G401 (cell line): ENCODE measurements around the gene TEX14. TPM values are rescaled to one million over a fixed set of nuclear protein-coding genes. Genes with fewer than 3 reads are reported as not detected.
"Not testable (repeated sequence)": the region's sequence is repeated elsewhere in the genome, so short reads cannot be mapped to it uniquely, and the experiment has no call there.

Source experiments
- DNase-seq: peaks from one replicate; pipeline ENCODE4 v3.0.0-alpha.2; 2015; ENCODE audit warnings: low spot score
- in situ Hi-C: cut with HindIII; loops from 2 replicates; pipeline ENCODE4 v1.10.0; 2016; ENCODE audit warnings: low sequenced_read_pairs, mixed read lengths
- total RNA-seq: library from RNA; depleted of rRNA; stranded (reverse); fragments of >200 nt; shearing (Covaris generic); gene quantifications from 2 replicates; pipeline ENCODE4 v1.2.3, GENCODE V29; 2014

The TEX14 gene
- total RNA-seq, 1 experiment from 2014 or later: not detected

DNA sequence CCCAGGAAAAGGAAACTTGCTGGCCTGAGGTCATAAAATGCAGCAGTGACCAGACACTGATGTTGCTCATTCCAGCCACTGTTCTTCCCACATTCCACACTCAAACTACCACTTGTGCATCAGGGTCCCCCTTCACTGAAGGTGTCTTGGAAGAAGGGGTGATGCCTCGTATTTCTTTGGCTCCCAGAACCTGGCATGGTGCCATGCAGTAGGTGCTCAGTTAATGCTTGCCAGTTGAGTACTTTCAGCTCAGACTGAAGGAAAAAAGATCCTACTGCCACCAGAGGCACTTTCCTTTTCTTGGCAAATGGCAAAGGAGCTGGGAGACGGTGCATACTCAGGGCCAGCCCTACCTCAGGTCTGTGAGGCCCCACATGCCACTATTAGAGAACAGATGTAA is 73.5 kb downstream of the TEX14 start:
- no peak for DNase-seq
- in situ Hi-C loops: no loop called here

DNA sequence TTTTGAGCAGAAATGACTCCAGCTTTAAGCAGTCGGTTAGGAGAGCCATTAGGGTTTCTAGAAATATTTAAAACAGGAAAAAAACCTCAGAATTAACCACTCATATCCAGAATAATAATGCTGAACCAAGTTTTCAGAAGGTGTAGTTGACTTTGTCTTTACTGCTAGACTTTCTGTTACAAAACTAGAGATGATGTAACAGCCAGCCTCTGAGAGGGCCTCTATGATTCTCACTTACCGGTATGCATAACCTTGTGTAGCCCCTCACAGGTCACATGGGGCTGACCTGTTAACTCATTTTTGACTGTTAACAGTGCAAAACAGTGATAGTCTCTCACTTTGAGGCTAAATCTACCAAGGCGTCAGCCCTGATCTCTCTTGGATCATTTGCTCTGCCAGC is 74.3 kb downstream of the TEX14 start:
- no peak for DNase-seq
- in situ Hi-C loops: no loop called here

DNA sequence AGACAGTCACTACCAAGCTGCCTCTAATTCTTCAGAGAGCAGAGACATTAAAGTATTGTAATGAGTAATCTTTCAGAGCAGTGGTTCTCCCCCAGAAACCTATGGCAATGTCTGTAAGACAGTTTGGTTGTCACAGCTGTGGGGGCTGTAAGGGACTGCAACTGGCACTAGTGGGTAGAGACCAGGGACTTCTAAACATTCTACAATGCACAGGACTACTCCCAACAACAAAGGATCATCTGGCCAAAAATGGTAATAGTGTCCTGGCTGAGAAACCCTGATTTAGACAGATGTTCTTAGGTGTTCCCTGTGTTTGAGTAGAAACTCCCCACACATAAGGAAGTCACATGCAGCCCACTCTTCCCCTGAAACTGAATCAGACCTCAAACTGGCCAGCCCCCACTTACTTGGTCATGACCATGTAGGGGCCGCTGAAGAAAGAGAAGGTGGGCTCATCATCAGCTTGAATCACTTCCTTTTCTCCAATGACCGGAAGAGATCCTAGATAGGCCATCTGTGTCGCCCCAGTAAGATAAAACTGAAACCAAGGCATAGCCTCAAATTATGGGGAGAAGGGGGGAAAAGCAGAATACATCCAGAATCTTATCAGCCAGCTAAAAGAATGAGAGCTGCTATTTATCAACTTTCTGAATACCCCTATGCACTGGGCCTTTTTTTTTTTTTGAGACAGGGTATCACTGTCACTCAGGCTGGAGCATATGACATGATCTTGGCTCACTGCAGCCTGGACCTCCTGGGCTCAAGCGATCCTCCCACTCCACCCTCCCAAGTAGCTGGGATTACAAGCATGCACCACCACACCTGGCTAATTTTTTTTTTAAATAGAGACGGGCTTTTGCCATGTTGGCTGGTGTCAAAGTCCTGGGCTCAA is 75.8 kb downstream of the TEX14 start:
- in situ Hi-C loops: no loop called here
- no peak for DNase-seq

DNA sequence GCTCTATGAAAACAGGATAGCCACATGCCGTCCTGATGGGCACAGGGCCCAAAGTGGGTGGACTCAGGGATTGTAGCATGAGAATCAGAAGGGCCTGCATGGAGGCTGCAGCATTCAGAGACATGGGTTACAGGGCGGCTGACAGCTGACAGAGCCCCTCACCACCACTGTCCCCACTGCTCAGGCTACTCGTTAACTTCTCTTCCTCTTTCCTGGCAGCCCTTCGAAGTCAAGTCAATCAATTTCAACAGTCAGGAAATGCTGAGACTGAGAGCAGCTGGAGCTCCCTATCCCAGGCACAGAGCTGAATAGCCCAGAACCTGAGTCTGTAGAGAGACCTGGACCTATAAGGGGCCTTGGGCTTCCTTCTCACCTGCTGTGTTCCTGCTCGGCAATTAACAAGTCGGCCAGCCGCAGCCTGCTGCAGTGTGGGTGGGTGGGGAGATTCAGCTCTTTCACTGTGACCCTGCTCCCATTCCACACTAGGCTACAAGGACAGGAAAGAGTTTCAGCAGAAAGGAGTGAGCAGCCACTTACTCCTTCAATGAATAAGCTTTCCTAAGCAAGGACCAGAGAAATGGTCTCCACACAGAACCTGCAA is 76.9 kb downstream of the TEX14 start:
- in situ Hi-C loops: no loop called here
- DNase-seq: no peak

DNA sequence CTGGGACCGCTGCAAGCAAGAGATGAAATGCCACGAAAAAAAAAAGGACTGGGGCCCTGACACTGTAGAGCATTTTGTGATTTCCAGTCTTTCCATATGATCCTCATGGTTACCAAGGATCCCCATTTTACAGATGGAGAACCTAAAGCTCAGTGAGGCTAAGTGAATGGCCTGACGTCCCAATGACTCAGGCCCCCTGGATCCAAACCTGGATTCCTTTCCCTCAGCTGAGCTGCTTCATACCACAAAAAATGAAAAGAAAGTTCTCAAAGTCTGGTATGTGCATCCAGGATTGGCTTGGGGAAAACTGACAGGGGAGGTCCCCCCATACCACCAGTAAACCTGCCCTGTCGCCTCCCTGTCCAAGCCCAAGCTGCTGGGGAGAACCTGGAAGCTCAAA is 80.5 kb downstream of the TEX14 start:
- in situ Hi-C loops: no loop called here
- DNase-seq: no peak

DNA sequence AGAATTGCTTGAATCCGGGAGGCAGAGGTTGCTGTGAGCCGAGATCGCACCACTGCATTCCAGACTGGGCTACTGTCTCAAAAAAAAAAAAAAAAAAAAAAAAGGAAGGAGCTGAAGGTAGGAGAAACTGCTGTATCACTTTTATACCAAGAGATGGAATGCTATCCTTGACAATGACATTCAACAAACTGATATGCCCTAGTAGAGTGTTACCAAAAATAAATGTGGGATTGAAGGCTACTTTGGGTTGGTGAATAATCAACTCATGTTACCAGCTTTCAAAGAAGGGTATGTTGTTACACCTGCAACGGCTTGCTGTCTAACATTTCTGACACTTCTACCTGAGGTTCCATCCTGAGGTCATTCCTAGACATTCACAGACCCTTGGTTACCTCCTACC is 84.9 kb downstream of the TEX14 start:
- in situ Hi-C loops: no loop called here
- DNase-seq: no peak

DNA sequence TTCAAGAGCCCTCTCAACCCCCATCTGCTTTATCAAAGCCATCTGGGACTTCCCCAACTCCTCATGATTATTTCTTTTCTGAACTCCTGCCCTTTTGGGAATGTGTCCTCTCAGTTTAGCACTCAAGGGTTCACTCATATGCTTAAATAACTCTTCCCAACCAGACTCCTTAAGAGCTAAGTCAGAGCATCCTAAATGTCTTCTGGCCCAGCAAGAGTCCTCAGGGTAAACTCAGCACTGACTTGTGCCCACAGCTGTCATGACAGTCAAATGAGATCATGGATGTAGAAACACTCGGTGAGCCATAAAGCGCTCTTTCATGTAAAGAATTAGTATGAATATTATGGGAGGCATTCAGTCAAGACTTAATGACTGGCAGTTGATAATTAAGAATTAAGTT is 85.9 kb downstream of the TEX14 start:
- in situ Hi-C loops: no loop called here
- DNase-seq: no peak

GRCh38 chr17:58605470-58605869 is 86.4 kb downstream of the TEX14 start:
- no peak for DNase-seq
- in situ Hi-C loops: no loop called here

GRCh38 chr17:58601976-58602375 is 89.9 kb downstream of the TEX14 start:
- DNase-seq: no peak
- in situ Hi-C loops: no loop called here

- in situ Hi-C loops: no loop called here
- no peak for DNase-seq
Observed at GRCh38 chr17:58597371-58597770, 94.5 kb downstream of the TEX14 start.

GRCh38 chr17:58595194-58595792 is 96.6 kb downstream of the TEX14 start:
- in situ Hi-C loops: no loop called here
- no peak for DNase-seq

GRCh38 chr17:58593123-58593522 is 98.7 kb downstream of the TEX14 start:
- in situ Hi-C loops: no loop called here

DNA sequence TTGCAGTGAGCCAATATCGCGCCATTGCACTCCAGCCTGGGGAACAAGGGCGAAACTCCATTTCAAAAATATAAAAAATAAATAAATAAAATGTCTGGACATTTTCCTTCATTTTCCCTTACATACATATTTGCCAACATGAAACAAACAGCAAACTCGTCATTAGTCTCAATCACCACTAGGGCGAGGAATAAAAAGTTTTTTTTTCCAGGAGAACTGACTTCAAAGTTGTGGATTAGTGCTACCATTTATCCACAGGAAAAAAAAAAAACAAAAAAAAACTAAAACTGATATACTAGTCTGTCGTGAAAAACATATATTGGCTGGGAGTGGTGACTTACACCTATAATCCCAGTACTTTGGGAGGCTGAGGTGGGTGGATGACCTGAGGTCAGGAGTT is 100.4 kb downstream of the TEX14 start:
- DNase-seq: no peak
- in situ Hi-C loops: no loop called here

More at GRCh38 chr17:58593123-58593522, 98.7 kb downstream of the TEX14 start:
- DNase-seq: no peak

DNA sequence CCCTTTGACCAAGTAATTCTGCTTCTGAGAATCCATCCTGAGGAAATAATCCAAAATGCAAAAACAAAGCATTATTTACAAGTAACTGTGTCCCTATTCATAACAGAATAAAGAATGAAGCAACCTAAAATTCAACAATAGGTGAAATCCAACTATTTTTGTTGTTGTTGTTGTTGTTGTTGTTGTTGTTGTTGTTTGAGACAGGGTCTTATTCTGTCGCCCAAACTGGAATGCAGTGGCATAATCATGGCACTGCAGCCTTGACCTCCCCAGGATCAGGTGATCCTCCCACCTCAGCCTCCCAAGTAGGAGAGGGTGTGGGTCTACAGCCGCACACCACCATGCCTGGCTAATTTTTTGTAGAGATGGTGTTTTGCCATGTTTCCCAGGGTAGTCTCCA is 101.5 kb downstream of the TEX14 start:
- in situ Hi-C loops: no loop called here
- no peak for DNase-seq

DNA sequence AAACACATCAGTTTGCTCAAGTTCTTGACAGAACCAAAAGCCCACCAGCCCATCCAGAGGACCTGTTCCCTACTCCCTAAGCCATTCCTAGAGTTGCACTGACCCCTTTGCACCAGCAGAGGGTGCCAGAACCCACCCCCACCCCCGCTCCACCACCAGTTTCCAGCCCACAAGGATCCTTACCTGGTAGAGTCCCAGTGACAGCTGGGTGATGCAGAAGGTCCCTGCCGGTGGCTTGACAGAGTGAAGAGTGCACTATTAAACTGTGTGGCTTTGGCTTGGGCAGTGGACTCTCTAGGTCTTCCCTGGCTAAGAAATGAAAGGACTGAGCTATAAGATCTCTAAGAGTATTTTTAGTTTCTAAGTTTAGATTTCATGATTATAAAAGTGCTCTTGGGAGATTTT is 104.1 kb downstream of the TEX14 start:
- in situ Hi-C loops: no loop called here
- DNase-seq: peak; percentile 76

DNA sequence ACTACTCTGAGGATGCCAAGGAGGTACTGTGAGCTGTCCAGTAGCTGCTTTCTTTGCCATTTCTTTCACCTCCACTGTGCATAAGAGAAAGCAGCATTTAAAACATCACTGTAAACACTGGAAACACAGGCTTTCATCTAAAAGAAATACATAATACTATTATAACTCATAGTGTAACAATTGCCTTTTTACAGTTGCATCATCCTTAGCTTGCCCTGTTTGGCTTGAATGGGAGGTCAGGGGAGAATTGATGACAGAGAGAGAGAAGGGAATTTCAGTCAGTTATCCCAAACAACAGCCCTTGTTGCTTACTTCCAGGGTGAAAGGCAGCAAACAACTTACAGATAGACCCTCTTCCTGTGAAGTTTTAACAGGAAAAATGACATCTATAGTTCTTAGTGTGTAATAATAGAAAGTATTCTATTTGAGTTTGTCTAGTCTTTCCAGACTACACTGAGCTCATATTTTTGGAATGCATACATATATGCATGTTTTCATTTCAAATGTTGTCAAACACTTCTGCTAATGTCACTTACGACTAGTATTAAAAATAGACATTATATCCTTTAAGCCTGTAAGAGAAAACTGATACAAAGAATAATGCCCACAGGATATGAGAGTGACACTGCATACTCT is 105.7 kb downstream of the TEX14 start:
- in situ Hi-C loops: no loop called here
- DNase-seq: no peak

GRCh38 chr17:58585554-58585953 is 106.3 kb downstream of the TEX14 start:
- no peak for DNase-seq
- in situ Hi-C loops: no loop called here

- DNase-seq: no peak
- in situ Hi-C loops: no loop called here
Observed at GRCh38 chr17:58583486-58583885, 108.4 kb downstream of the TEX14 start.

DNA sequence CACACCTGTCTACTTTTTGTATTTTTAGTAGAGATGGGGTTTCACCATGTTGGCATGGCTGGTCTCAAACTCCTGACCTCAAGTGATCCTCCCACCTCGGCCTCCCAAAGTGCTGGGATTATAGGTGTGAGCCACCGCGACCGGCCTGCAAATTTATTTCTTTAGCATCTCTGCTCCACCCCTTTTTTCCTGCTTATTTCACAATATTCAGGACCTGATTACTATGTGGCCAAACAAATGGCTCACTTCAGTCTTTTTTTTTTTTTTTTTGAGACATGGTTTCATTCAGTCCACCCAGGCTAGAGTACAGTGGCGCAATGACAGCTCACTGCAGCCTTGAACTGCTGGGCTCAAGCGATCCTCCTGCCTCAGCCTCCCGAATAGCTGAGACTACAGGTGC is 109.1 kb downstream of the TEX14 start:
- in situ Hi-C loops, DNase-seq: not testable (repeated sequence)

- in situ Hi-C loops: no loop called here
Observed at GRCh38 chr17:58580671-58581070, 111.2 kb downstream of the TEX14 start.

More at GRCh38 chr17:58580671-58581070, 111.2 kb downstream of the TEX14 start:
- no peak for DNase-seq
